Activated T-helper 17 cell treated with anti-CD3 and anti-CD28 coated beads, Interleukin-2, amount 50 U/mL, for 72 hours (primary cell): ENCODE results near the gene RPUSD1. TPM values are rescaled to one million over a fixed set of nuclear protein-coding genes. Genes with fewer than 3 reads are reported as not detected.

Experiments used
- ATAC-seq: fragments of 150-1000 bp; cut with Tn5 transposase; replicated peaks from 2 replicates; pipeline ENCODE4 v1.10.0; 2021; ENCODE audit warnings: mild to moderate bottlenecking, moderate library complexity
- H3K27ac Mint-ChIP-seq: one replicate; pipeline ENCODE4 v1.8.0; 2022; ENCODE audit warnings: mixed read lengths
- H3K27me3 Mint-ChIP-seq: one replicate; pipeline ENCODE4 v1.8.0; 2022; ENCODE audit warnings: mixed read lengths
- H3K36me3 Mint-ChIP-seq: one replicate; pipeline ENCODE4 v1.8.0; 2022; ENCODE audit warnings: low read depth, mild to moderate bottlenecking, mixed read lengths
- H3K4me1 Mint-ChIP-seq: one replicate; pipeline ENCODE4 v1.8.0; 2022; ENCODE audit warnings: mixed read lengths
- H3K4me3 Mint-ChIP-seq: one replicate; pipeline ENCODE4 v1.8.0; 2022; ENCODE audit warnings: mild to moderate bottlenecking, mixed read lengths
- H3K9me3 Mint-ChIP-seq: one replicate; pipeline ENCODE4 v1.8.0; 2022; ENCODE audit warnings: mixed read lengths
- total RNA-seq, 2 donors: library from RNA; stranded (reverse); gene quantifications; one replicate each; pipeline ENCODE4 v1.2.3, GENCODE V29; 2022

The RPUSD1 gene
- total RNA-seq, 2 donors from 2014 or later, result 13.2 to 40.6 TPM

GRCh38 chr16:808085-808386 lies 19.9 kb upstream of the RPUSD1 start:
- peaks cover 6% of the 10 kb centered on the region for H3K27me3 Mint-ChIP-seq
- peaks cover 4% of the 10 kb centered on the region for H3K4me1 Mint-ChIP-seq
- no peaks in the 10 kb centered on the region for H3K36me3 Mint-ChIP-seq
- no peaks in the 10 kb centered on the region for H3K9me3 Mint-ChIP-seq
- H3K27ac Mint-ChIP-seq, result peak overlapping the region; percentile 99
- H3K4me3 Mint-ChIP-seq, result peak overlapping the region; percentile 99
- ATAC-seq, result no peak

- H3K4me1 Mint-ChIP-seq, result peaks cover 4% of the 10 kb centered on the region
- H3K36me3 Mint-ChIP-seq, result no peaks in the 10 kb centered on the region
- H3K27me3 Mint-ChIP-seq, result peaks cover 4% of the 10 kb centered on the region
- H3K9me3 Mint-ChIP-seq, result no peaks in the 10 kb centered on the region
- peak overlapping the region; percentile 99 for H3K27ac Mint-ChIP-seq
- ATAC-seq, result peak; percentile 99
- H3K4me3 Mint-ChIP-seq, result peak overlapping the region; percentile 99
Measured at GRCh38 chr16:807347-808084, 19.3 kb upstream of the RPUSD1 start.

GRCh38 chr16:805474-805873 lies 17.3 kb upstream of the RPUSD1 start:
- H3K27ac Mint-ChIP-seq, result no peak overlapping the region
- no peaks in the 10 kb centered on the region for H3K36me3 Mint-ChIP-seq
- no peak for ATAC-seq
- H3K27me3 Mint-ChIP-seq, result no peaks in the 10 kb centered on the region
- peaks cover 4% of the 10 kb centered on the region for H3K4me1 Mint-ChIP-seq
- no peaks in the 10 kb centered on the region for H3K9me3 Mint-ChIP-seq
- H3K4me3 Mint-ChIP-seq, result no peak overlapping the region

DNA sequence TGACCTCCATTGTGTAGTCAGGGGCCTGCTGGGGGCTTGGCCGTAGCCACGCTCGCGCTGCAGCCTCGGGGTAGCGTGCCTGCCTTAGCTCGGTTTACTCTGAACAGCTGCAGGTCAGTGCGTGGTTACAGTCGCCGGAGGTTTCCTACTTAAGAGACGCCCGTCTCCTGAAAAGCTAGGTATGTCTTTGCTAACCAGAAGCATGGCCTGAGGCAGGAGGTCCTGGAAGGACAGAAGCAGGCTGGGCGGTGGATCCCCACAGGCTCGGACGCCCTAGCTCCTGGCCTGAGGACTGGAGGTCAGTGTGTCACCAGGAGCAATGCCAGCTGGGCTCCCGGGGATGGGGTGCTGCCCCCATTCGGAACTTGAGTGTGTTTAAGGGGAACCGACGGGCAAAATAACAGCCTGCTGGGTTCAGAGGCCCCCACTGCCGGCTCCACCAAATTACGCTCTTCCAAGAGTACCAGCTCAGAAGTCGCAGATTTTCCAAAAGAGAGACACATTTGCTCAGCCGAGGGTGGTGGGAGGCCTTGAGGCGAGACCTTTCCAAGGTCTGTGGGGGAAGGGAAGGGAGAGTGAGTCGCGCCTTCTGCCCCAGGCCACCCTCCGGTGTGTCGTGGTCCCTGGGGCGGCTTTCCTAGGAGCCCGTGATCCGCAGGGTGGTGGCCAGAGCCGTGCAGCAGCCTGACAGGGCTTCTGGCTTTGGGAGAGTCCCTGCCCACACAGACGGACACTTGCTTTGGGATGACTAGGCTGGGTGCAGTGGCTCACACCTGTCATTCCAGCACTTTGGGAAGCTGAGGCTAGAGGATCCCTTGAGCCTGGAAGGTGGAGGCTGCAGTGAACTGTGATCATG lies 16.2 kb upstream of the RPUSD1 start:
- ATAC-seq, result no peak
- Mint-ChIP-seq H3K27ac (no peak overlapping the region), H3K36me3 (no peaks in the 10 kb centered on the region), H3K4me3 (no peak overlapping the region), H3K4me1 (peaks cover 4% of the 10 kb centered on the region), H3K9me3 (no peaks in the 10 kb centered on the region), H3K27me3 (no peaks in the 10 kb centered on the region)

GRCh38 chr16:803754-804080 lies 15.5 kb upstream of the RPUSD1 start:
- Mint-ChIP-seq H3K36me3 (no peaks in the 10 kb centered on the region), H3K27me3 (no peaks in the 10 kb centered on the region), H3K27ac (no peak overlapping the region), H3K4me3 (no peak overlapping the region), H3K9me3 (no peaks in the 10 kb centered on the region), H3K4me1 (peaks cover 4% of the 10 kb centered on the region)
- ATAC-seq, result no peak

- H3K27me3 Mint-ChIP-seq, result no peaks in the 10 kb centered on the region
- no peaks in the 10 kb centered on the region for H3K9me3 Mint-ChIP-seq
- ATAC-seq, result no peak
- H3K36me3 Mint-ChIP-seq, result no peaks in the 10 kb centered on the region
- H3K4me1 Mint-ChIP-seq, result peaks cover 4% of the 10 kb centered on the region
- no peak overlapping the region for H3K4me3 Mint-ChIP-seq
- H3K27ac Mint-ChIP-seq, result no peak overlapping the region
Measured at GRCh38 chr16:802914-803753, 15.0 kb upstream of the RPUSD1 start.

DNA sequence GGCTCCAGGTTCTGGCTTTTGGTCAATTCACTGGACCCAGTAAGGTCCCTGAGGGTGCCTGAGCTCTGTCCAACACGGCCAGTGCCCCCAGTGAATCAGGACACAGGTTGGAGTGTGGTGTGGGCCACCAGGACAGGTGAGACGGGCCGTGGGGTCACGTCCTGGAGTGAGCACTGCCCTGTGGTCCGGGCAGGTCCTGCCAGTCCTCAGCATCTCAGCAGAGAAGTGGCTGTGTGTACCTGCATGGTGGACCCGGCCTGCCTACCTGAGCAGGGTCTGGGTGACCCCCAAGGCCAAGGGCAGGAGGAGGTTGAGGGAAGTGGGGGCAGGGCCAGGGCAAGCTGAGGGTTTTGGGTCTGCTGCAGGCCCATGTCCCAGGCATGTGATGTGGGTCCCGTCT lies 14.3 kb upstream of the RPUSD1 start:
- Mint-ChIP-seq H3K27ac (no peak overlapping the region), H3K9me3 (no peaks in the 10 kb centered on the region), H3K4me3 (no peak overlapping the region), H3K4me1 (no peaks in the 10 kb centered on the region), H3K36me3 (no peaks in the 10 kb centered on the region), H3K27me3 (no peaks in the 10 kb centered on the region)
- no peak for ATAC-seq

DNA sequence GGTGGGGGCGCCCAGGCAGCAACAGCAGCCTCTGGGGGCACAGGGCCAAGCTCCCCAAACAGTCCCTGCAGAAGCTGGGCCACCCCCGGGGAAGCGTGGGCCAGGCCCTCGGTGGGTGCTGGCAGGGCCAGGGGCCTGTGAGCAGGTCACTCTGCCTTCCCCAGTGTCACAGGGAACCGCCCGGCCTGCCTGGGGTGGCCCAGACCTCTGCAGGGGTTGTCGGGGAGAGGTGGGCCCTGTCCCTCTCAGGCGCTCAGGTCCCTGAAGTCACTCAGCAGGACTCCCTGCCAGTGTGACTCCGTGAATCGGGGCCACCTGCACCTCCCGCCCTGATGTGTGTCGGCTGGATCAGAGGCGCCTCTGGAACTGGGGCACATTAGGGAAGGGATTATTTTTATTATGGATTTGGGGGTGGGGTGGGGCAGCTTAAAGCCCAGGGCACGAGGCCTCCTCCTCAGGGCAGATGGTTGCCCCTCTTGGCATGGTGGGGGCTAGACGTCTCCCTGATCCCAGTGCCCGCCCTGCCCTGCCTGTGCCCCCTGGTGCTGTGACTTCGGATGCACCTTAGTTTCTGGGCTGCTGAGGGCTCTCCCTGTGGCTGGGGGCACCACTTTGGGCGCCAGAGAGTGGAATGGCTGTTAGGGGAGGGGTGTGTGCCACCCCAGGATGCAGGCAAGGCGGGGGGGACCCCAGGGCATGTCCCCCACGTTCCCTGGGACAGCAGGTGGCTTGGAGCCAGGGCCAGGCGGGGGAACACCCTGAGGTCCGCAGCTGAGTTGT lies 13.6 kb upstream of the RPUSD1 start:
- Mint-ChIP-seq H3K4me1 (no peaks in the 10 kb centered on the region), H3K4me3 (no peak overlapping the region), H3K27ac (no peak overlapping the region), H3K36me3 (no peaks in the 10 kb centered on the region), H3K9me3 (no peaks in the 10 kb centered on the region), H3K27me3 (no peaks in the 10 kb centered on the region)
- no peak for ATAC-seq

- Mint-ChIP-seq H3K27ac (no peak overlapping the region), H3K4me3 (no peak overlapping the region), H3K4me1 (no peaks in the 10 kb centered on the region), H3K36me3 (no peaks in the 10 kb centered on the region), H3K9me3 (no peaks in the 10 kb centered on the region), H3K27me3 (no peaks in the 10 kb centered on the region)
- no peak for ATAC-seq
Measured at GRCh38 chr16:800834-801511, 12.8 kb upstream of the RPUSD1 start.

DNA sequence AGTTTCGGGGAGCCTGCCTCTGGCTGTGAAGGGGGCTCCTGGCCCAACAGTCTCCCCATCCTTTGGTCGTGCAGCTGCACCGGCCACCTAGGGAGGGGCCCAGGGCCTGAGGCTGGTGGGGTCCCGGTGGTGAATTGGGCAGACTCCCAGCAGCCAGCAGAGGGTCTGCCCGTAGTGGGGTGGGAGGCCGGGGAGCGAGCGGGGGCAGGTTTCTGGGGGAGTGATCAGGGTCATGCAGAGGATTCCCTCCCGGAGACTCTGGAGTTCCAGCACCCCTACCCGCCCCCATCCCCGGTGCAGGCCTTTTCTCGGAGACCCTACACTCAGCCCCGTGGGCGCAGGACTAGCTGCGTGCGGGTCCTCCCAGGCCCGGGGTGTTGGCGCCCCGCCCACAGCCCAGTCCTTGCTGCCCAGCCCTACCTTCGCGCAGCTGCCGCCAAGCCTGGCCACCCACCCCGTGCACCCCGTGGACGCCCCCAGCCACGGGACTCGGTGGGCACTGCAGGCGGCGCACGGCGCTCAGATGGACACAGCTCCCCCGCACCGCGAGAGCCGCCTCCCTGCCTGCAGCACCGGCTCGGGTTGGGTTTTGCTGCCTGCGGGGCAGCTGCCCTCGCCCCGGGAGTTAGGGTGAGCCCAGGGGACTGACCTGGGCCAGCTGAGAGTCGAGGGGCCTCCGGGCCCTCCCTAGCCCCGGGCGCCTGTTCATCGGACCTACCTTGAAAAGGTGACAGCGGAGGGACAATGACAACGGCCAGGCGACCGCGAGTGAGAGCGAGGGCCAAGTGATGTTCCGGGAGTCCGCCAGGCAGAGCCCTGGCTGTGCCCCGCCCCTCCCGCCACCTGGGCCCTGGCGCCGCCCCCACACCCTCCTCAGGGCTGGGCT lies 12.0 kb upstream of the RPUSD1 start, which contains the start of gene GNG13:
TSS of gene GNG13 (minus strand) at position 787 of the 886 bp plus-strand sequence. CDS start 1,657 bp downstream, outside the sequence.
- Mint-ChIP-seq H3K9me3 (no peaks in the 10 kb centered on the region), H3K4me3 (no peak within 1 kb of the TSS), H3K36me3 (no peaks in the 10 kb centered on the region), H3K27me3 (no peaks in the 10 kb centered on the region), H3K4me1 (no peaks in the 10 kb centered on the region), H3K27ac (no peak within 1 kb of the TSS)
- no peak for ATAC-seq

DNA sequence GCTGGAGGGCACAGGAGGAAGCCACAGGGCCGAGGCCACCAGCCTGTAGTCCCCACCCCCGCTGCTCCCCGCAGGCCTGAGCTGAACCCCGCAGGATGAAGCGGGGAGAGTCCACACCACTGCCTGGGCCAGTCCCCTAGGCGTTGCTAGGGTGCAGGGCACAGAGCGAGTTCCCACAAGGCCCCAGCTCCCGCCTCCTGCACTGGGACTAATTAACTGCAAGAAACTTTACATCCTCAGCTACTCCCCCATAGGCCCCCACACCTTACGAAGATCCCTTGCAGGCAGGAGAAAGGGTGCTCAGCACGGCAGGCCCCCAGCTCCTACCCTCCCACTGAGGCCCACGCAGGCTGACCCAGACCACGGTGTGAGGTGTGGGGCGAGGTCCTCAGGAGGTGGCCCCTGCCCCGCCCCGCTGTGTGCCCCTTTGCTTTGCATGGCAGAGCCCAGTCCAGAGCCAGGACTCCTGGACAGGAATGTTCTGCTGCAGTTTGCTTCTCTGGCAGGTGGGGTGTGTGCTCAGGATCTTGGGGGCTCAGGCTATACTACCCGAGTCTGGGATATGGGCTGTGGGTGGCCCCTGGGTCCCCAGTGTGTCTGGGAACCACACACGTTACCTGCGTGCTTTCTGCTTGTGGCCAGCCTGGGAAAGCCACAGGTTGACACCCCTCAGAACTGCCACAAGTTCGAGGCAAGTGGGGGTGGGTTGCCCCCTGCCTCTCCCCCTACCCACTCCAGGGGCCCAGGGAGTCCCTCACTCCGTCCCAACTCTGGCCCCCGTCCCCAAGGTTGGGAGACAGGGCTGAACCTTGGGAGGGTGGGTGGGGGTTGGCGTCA lies 11.1 kb upstream of the RPUSD1 start:
- no peaks in the 10 kb centered on the region for H3K9me3 Mint-ChIP-seq
- H3K36me3 Mint-ChIP-seq, result no peaks in the 10 kb centered on the region
- no peak overlapping the region for H3K27ac Mint-ChIP-seq
- no peak for ATAC-seq
- H3K4me1 Mint-ChIP-seq, result no peaks in the 10 kb centered on the region
- H3K4me3 Mint-ChIP-seq, result no peak overlapping the region
- no peaks in the 10 kb centered on the region for H3K27me3 Mint-ChIP-seq

DNA sequence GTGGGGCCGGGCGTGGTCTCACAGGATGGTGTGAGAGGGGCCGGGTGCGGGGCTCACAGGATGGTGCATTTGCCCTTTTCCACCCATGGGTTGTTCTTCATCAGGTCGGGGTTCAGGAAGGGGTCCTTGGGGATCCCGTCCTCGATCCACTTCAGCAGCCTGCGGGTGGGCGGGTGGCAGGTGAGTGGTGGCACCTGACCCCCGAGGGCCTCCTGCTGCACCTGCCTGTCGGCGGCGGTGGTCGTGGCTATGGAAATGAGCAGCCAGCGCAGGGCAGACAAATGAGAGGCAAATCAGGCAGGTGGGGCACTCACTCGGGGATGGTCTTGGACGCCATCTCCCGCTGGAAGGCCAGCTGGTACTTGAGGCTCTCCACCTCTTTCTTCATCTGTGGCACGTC lies 10.5 kb upstream of the RPUSD1 start:
- no peaks in the 10 kb centered on the region for H3K36me3 Mint-ChIP-seq
- no peak for ATAC-seq
- no peaks in the 10 kb centered on the region for H3K4me1 Mint-ChIP-seq
- no peak overlapping the region for H3K4me3 Mint-ChIP-seq
- no peak overlapping the region for H3K27ac Mint-ChIP-seq
- no peaks in the 10 kb centered on the region for H3K9me3 Mint-ChIP-seq
- no peaks in the 10 kb centered on the region for H3K27me3 Mint-ChIP-seq
